T-helper 2 cell treated with Interferon-gamma antibody and Interleukin-4, amounts not matched to agents 5 μg/mL and 100 μg/mL, for 36 hours (primary cell): ENCODE measurements around the gene BLNK.

Experiments
- DNase-seq: peaks from one replicate; pipeline ENCODE4 v3.0.0; 2021; ENCODE audit warnings: low spot score
- H3K27ac Mint-ChIP-seq: one replicate; pipeline ENCODE4 v1.8.0; 2021; ENCODE audit warnings: mild to moderate bottlenecking, mixed read lengths
- H3K27me3 Mint-ChIP-seq: one replicate; pipeline ENCODE4 v1.8.0; 2021; ENCODE audit warnings: low read depth, mixed read lengths
- H3K36me3 Mint-ChIP-seq: one replicate; pipeline ENCODE4 v1.8.0; 2021; ENCODE audit warnings: low read depth, mixed read lengths
- H3K4me1 Mint-ChIP-seq: one replicate; pipeline ENCODE4 v1.8.0; 2021; ENCODE audit warnings: low read depth, mixed read lengths
- H3K4me3 Mint-ChIP-seq: one replicate; pipeline ENCODE4 v1.8.0; 2022; ENCODE audit warnings: mild to moderate bottlenecking, moderate library complexity, mixed read lengths
- H3K9me3 Mint-ChIP-seq: one replicate; pipeline ENCODE4 v1.8.0; 2021; ENCODE audit warnings: mixed read lengths

BLNK gene

GRCh38 chr10:96261930-96262329, 9.4 kb downstream of the BLNK start:
- no peak overlapping the region for H3K4me3 Mint-ChIP-seq

GRCh38 chr10:96261132-96261531, 10.2 kb downstream of the BLNK start:
- DNase-seq: no peak
- Mint-ChIP-seq H3K27me3 (peaks cover 3% of the 10 kb centered on the region), H3K4me3 (no peak overlapping the region), H3K4me1 (no peaks in the 10 kb centered on the region), H3K36me3 (no peaks in the 10 kb centered on the region), H3K27ac (no peak overlapping the region), H3K9me3 (no peaks in the 10 kb centered on the region)

More at GRCh38 chr10:96261930-96262329, 9.4 kb downstream of the BLNK start:
- no peak overlapping the region for H3K27ac Mint-ChIP-seq
- DNase-seq: no peak
- no peaks in the 10 kb centered on the region for H3K36me3 Mint-ChIP-seq
- H3K4me1 Mint-ChIP-seq: no peaks in the 10 kb centered on the region
- H3K9me3 Mint-ChIP-seq: no peaks in the 10 kb centered on the region
- peaks cover 3% of the 10 kb centered on the region for H3K27me3 Mint-ChIP-seq

- Mint-ChIP-seq H3K4me1 (no peaks in the 10 kb centered on the region), H3K4me3 (no peak overlapping the region), H3K36me3 (no peaks in the 10 kb centered on the region), H3K9me3 (no peaks in the 10 kb centered on the region), H3K27ac (no peak overlapping the region), H3K27me3 (peaks cover 3% of the 10 kb centered on the region)
- DNase-seq: no peak
These were observed 11.4 kb downstream of the BLNK start for GRCh38 chr10:96260014-96260413.

- DNase-seq: no peak
- Mint-ChIP-seq H3K4me3 (no peak overlapping the region), H3K4me1 (no peaks in the 10 kb centered on the region), H3K27me3 (peaks cover 3% of the 10 kb centered on the region), H3K36me3 (no peaks in the 10 kb centered on the region), H3K9me3 (no peaks in the 10 kb centered on the region), H3K27ac (no peak overlapping the region)
These were observed 12.2 kb downstream of the BLNK start for GRCh38 chr10:96259150-96259549.

- Mint-ChIP-seq H3K27me3 (peaks cover 3% of the 10 kb centered on the region), H3K4me1 (no peaks in the 10 kb centered on the region), H3K9me3 (no peaks in the 10 kb centered on the region), H3K36me3 (no peaks in the 10 kb centered on the region), H3K4me3 (no peak overlapping the region), H3K27ac (no peak overlapping the region)
- no peak for DNase-seq
These were observed 13.4 kb downstream of the BLNK start for GRCh38 chr10:96257944-96258343.

- H3K27ac Mint-ChIP-seq: no peak overlapping the region
- no peak for DNase-seq
- no peaks in the 10 kb centered on the region for H3K9me3 Mint-ChIP-seq
- H3K4me1 Mint-ChIP-seq: no peaks in the 10 kb centered on the region
- H3K27me3 Mint-ChIP-seq: peaks cover 7% of the 10 kb centered on the region
- no peaks in the 10 kb centered on the region for H3K36me3 Mint-ChIP-seq
- no peak overlapping the region for H3K4me3 Mint-ChIP-seq
These were observed 15.6 kb downstream of the BLNK start for GRCh38 chr10:96255549-96256333.

GRCh38 chr10:96254976-96255375, 16.4 kb downstream of the BLNK start:
- H3K36me3 Mint-ChIP-seq: no peaks in the 10 kb centered on the region
- H3K9me3 Mint-ChIP-seq: no peaks in the 10 kb centered on the region
- no peak overlapping the region for H3K27ac Mint-ChIP-seq
- H3K4me3 Mint-ChIP-seq: no peak overlapping the region
- no peak for DNase-seq
- H3K27me3 Mint-ChIP-seq: peaks cover 7% of the 10 kb centered on the region
- no peaks in the 10 kb centered on the region for H3K4me1 Mint-ChIP-seq

- no peak overlapping the region for H3K4me3 Mint-ChIP-seq
- no peaks in the 10 kb centered on the region for H3K9me3 Mint-ChIP-seq
- H3K27ac Mint-ChIP-seq: no peak overlapping the region
- no peaks in the 10 kb centered on the region for H3K36me3 Mint-ChIP-seq
- H3K27me3 Mint-ChIP-seq: peaks cover 8% of the 10 kb centered on the region
- no peaks in the 10 kb centered on the region for H3K4me1 Mint-ChIP-seq
- no peak for DNase-seq
These were observed 18.6 kb downstream of the BLNK start for GRCh38 chr10:96252730-96253129.

GRCh38 chr10:96250349-96250748, 21.0 kb downstream of the BLNK start:
- Mint-ChIP-seq H3K27ac (no peak overlapping the region), H3K9me3 (no peaks in the 10 kb centered on the region), H3K36me3 (no peaks in the 10 kb centered on the region), H3K4me3 (no peak overlapping the region), H3K4me1 (no peaks in the 10 kb centered on the region), H3K27me3 (peaks cover 10% of the 10 kb centered on the region)
- no peak for DNase-seq

- H3K27me3 Mint-ChIP-seq: peaks cover 14% of the 10 kb centered on the region
- no peak overlapping the region for H3K4me3 Mint-ChIP-seq
- H3K27ac Mint-ChIP-seq: no peak overlapping the region
- H3K36me3 Mint-ChIP-seq: no peaks in the 10 kb centered on the region
- DNase-seq: no peak
- no peaks in the 10 kb centered on the region for H3K4me1 Mint-ChIP-seq
- no peaks in the 10 kb centered on the region for H3K9me3 Mint-ChIP-seq
These were observed 22.1 kb downstream of the BLNK start for GRCh38 chr10:96249264-96249663.

- Mint-ChIP-seq H3K27me3 (peaks cover 18% of the 10 kb centered on the region), H3K9me3 (no peaks in the 10 kb centered on the region), H3K4me3 (no peak overlapping the region), H3K36me3 (no peaks in the 10 kb centered on the region), H3K27ac (no peak overlapping the region), H3K4me1 (no peaks in the 10 kb centered on the region)
- no peak for DNase-seq
These were observed 27.0 kb downstream of the BLNK start for GRCh38 chr10:96244354-96244753.

GRCh38 chr10:96243296-96243695, 28.1 kb downstream of the BLNK start:
- H3K4me3 Mint-ChIP-seq: no peak overlapping the region
- no peak for DNase-seq
- no peaks in the 10 kb centered on the region for H3K9me3 Mint-ChIP-seq
- H3K27ac Mint-ChIP-seq: no peak overlapping the region
- peaks cover 18% of the 10 kb centered on the region for H3K27me3 Mint-ChIP-seq
- H3K36me3 Mint-ChIP-seq: no peaks in the 10 kb centered on the region
- H3K4me1 Mint-ChIP-seq: peaks cover 5% of the 10 kb centered on the region

GRCh38 chr10:96242822-96243221, 28.5 kb downstream of the BLNK start:
- no peak overlapping the region for H3K4me3 Mint-ChIP-seq
- peaks cover 17% of the 10 kb centered on the region for H3K27me3 Mint-ChIP-seq
- no peak overlapping the region for H3K27ac Mint-ChIP-seq
- H3K36me3 Mint-ChIP-seq: no peaks in the 10 kb centered on the region
- peaks cover 5% of the 10 kb centered on the region for H3K4me1 Mint-ChIP-seq
- H3K9me3 Mint-ChIP-seq: no peaks in the 10 kb centered on the region
- no peak for DNase-seq

GRCh38 chr10:96238646-96239623, 32.4 kb downstream of the BLNK start:
- peaks cover 5% of the 10 kb centered on the region for H3K27me3 Mint-ChIP-seq
- H3K9me3 Mint-ChIP-seq: no peaks in the 10 kb centered on the region
- H3K36me3 Mint-ChIP-seq: no peaks in the 10 kb centered on the region
- H3K4me3 Mint-ChIP-seq: no peak overlapping the region
- H3K4me1 Mint-ChIP-seq: peaks cover 5% of the 10 kb centered on the region
- H3K27ac Mint-ChIP-seq: no peak overlapping the region
- no peak for DNase-seq
